AML-193 (cell line): ENCODE data around the gene CAPZB.
"Not testable (repeated sequence)": the region's sequence is repeated elsewhere in the genome, so short reads cannot be mapped to it uniquely, and the experiment has no call there.

Experiments
- DNase-seq, 2 experiments: peaks; one replicate each; lab custom pipeline; 2025; lab: John Stamatoyannopoulos, UW

Gene CAPZB

GRCh38 chr1:19497443-19497842 lies 12.1 kb upstream of the CAPZB start:
- DNase-seq: not testable (repeated sequence)

GRCh38 chr1:19496527-19496874 lies 11.2 kb upstream of the CAPZB start:
- DNase-seq: no peak

- DNase-seq: no peak
These were observed 10.6 kb upstream of the CAPZB start for GRCh38 chr1:19495799-19496526.

DNA sequence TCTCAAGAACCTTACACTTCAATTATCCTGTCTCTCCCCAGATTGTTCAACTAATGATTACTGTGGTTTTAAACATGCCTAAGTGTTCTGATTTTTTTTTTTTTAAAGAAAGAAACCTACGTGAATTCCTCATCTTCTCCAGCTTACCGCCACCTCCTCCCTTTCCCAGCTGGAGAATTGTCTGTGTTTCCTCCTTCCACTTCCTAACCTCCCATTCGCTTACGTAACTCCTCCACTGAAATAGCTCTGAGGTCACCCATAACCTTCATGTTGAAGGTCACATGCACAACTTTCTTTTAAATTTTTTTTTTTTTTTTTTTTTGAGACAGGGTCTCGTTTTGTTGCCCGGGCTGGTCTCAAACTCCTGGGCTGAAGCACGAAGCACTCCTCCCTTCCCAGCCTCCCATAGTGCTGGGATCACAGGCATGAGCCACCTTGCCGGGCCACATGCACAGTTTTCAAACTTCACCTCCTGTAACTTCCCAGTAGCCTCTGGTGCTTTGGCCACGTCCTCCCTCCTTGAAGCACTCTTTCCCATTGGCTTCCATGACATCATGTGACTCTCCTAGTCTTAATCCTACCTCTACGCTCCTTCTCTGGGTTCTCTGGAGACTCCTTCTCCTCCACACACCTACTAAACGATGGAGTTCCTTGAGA lies 9.8 kb upstream of the CAPZB start:
- DNase-seq: no peak

DNA sequence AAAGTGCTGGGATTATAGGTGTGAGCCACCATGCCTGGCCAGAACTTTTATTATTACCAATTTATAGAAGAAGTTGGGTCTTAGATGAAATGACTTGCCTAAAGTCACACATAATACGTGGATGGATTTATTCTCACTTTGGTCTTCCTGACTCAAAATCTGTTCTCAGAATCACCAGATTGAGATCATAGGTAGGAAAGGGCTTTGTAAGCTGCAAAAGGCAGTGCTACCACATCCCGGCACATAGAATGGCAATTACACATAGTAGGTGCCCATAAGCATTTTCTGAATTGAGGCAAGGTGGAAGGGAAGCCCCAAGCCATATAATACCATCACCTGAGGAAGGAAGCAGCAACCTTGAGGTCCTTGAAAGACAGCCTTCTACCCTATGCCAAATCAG lies 8.2 kb upstream of the CAPZB start:
- DNase-seq: no peak

- DNase-seq: no peak
These were observed 4.7 kb upstream of the CAPZB start for GRCh38 chr1:19489996-19490395.

DNA sequence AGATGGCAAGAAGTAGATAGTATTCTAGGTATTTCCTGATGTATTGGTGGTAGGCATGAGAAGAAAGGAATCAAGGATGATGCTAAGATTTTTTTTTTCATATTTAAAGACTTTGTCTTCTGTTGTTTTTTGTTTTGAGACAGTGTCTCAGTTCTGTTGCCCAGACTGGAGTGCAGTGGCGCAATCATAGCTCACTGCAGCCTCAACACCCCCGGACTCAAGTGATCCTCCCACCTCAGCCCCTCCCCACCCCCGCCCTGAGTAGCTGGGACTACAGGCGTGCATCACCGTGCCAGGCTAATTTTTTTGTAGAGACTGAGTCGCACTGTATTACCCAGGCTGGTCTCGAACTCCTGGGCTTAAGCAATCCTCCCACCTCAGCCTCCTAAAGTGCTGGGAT lies 2.8 kb upstream of the CAPZB start:
- no peak for DNase-seq

- DNase-seq: peak in 1 of 2 experiments; percentile 20
These were observed 459 bp downstream of the CAPZB start for GRCh38 chr1:19484798-19485361.

- DNase-seq: no peak
These were observed 971 bp downstream of the CAPZB start for GRCh38 chr1:19484338-19484797.

DNA sequence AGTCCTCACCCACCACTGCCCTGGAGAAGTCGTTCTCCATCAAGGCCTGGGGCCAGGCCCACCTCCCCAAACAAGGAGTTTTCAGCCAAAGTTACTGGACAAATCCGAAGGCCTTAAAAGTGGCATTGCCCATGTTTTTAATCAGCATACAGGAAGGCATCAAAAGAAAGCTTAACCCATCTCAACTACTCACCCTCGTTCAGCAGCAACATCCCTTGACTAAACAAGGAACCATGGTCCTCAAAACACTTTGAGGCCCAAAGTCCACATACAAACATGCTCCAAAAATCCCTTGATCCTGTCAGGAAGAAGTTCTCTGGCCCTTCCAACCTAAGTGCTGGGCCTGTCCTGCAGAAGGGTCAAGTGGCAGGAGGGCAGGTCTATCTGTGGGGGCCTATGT lies 1.6 kb downstream of the CAPZB start:
- DNase-seq: no peak

- no peak for DNase-seq
These were observed 2.1 kb downstream of the CAPZB start for GRCh38 chr1:19483261-19483660.

DNA sequence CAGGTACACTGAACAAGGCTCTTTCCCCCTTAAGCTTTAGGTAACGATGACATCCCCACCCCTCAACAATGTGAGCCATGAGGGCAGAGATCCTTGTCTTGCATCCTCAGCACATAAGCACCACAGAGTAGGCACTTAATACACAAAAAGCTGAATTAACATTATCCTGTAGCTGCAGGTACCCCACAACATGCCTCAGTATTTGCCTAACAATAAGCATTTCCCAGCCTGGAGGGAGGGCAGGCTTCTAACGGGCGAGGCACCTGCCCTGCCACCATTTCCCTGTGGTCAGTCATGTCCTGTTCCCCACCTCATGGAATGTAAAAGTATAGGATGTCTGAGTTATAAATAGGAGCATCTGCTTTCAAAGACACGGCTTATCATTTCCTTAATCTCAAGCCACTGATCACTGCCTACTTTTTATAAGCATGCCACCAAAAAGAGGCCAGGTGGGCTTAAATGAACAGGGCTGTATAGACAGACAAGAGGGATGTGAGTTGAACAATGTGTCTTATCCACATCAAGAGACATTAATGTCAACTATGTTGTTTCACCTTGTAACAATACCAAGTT lies 3.4 kb downstream of the CAPZB start:
- DNase-seq: no peak

- no peak for DNase-seq
These were observed 5.1 kb downstream of the CAPZB start for GRCh38 chr1:19480282-19480681.

DNA sequence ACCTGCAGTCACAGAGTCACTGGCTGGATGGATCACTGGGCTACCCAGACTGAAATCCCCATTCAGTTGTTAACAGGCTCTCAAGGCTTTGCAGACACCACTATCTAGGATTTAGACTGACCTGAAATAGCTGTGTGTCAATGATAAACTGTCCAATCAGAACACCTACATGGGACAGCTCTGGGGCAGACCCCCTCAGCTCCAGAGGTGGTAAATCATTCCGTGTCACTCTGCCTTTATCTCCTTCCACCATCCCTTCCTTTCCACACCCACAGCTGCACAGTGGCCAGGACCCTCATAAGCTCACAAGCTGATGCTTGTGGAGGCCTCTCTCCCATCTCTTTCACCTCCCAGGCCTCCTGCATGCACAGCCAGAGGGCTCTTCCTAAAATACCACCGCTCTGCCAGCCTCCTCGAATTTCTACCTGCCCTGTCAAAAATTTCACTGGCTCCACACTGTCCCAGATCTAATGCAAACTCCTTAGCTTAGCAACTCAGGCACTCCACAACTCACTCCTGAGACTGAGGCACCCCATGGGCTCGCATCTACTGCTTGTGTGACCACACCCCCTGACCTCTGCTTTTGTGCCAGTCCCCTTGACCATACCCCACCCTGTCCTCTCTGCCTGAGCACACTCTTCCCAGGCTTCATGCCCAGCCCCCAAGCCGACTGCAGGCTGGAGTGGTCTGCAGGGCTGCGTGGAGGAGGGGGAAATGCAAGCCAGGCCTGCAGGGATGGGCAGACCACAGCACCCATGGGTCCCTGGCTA lies 5.8 kb downstream of the CAPZB start:
- no peak for DNase-seq

DNA sequence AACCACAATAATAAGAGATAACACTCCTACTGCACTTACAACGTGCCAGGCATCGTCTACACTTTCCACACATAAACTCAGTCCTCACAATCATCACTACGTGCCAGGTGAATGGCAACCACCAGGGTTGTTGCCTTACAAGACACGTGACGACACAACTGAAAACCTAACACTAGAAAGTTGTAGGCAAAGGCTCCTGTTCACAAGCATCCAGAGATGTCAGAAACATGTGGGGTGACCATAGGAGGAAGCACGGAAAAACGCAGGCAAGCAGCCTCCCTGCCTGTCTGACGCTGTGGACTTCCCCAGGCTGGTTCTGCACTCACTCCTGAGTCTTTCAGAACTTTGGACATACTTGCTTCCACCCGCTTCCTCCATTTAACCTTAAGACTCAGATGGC lies 7.0 kb downstream of the CAPZB start:
- DNase-seq: no peak

DNA sequence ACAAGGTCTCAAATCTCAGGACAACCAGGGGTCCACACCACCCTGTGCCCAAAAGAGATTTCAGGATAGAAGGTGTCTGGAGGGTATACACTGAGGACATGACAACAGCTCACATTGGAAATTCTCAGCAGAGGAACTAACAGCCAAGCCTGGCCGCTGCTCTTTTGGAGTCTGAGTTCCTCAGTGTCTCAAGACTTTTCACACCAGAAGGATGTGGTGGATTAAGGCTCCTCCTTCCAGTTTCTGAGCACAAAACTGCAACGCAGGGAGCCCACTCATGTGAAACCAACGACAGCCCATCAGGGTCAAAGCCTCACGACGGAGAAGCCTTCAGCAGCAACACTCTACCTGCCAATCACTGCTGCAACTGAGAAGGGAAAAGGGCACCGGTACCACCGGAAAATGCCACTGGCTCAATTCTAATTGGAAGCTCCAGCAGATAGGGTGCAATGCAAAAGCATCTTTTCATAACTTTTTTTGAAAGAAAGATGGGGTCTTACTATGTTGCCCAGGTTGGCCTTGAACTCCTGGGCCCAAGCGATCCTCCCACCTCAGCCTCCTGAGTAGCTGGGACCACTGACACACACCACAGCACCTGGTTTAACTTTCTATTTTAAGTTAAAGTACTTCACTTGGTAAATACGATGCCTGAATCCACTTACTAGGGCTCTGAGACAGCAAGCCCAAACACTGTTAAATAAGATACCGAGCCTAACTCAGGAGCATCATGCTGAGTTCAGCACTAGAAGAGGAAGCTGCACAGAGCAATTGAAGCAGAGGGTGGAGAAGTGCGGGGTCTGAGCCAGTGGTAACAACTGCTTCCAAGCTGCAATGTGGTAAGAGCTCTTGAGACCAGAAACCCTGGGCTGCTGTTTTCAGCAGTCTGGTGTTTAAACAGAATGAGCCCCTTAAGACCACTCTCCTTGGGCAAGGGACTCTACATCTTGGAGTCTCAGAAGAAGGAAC lies 7.8 kb downstream of the CAPZB start:
- peak; percentile 77 to 84 for DNase-seq

- DNase-seq: peak; percentile 31 to 55
These were observed 8.7 kb downstream of the CAPZB start for GRCh38 chr1:19476450-19477190.

DNA sequence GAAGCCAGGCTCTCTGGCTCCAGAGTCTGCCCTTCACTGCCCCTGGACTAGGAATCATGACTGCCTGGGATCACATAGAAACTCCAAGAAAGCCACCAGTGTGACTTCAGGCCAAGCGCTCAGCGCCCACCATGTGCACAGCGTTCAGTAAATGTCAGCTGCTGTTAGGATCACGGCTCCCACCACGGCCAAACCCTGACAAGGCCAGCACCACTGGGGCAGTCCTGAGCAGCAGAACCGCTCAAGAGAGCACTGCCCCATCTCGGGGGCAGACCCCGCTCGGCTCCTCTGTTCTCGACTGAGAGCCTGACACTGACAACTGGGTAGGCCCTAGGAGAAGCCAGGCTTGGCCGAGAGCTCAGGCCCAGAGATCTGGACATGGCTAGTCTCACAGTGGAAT lies 10.0 kb downstream of the CAPZB start:
- no peak for DNase-seq

GRCh38 chr1:19472174-19472573 lies 13.2 kb downstream of the CAPZB start:
- peak; percentile 16 to 39 for DNase-seq

DNA sequence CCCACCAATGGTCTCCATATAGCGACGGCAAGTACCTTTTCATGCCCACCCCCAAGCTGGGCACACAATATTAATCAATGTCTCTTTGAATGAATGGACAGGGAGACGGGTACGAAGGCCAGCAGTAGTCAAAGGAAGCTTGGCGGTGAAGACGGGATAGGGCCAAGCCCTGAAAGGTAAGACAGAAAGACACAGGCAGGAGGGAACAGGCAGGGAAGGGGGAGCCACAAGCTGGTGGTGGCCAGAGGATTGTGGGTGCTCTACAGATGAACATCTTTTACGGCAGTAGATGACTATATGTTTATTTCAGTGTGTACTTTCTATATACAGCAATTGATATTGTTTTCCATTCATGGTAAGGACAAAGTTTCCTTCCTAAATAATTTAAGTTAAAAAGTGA lies 16.3 kb downstream of the CAPZB start:
- DNase-seq: no peak
